IMR-90 (cell line): ENCODE results near the gene SMAD7. TPM values are rescaled to one million over a fixed set of nuclear protein-coding genes. Genes with fewer than 3 reads are reported as not detected.

Source experiments
- ATAC-seq: fragments of 200-7000 bp; cut with Tn5 transposase; 2 replicates; pipeline ENCODE4 v1.9.1; 2020; ENCODE audit warnings: low read depth, mild to moderate bottlenecking, moderate library complexity
- BruUV-seq: library from RNA; stranded (reverse); fragments of 400-500 nt; replicated peaks from 2 replicates; lab custom pipeline; 2021; lab: Mats Ljungman, UMichigan
- CTCF ChIA-PET: fragments of 300-600 bp; formaldehyde crosslinking; extraction: SDS; loops from one replicate; lab custom pipeline; 2021; ENCODE audit warnings: antibody characterized with exemption; lab: Yijun Ruan, JAX
- POLR2A ChIA-PET: fragments of 300-600 bp; sonication (Branson Sonifier 250); formaldehyde crosslinking; loops from one replicate; lab custom pipeline; 2022; ENCODE audit warnings: antibody characterized with exemption; ENCODE audit not compliant: unreplicated experiment; lab: Charles Lee
- DNase-seq: peaks from one replicate; pipeline ENCODE4 v3.0.0; 2013
- H2AFZ ChIP-seq: replicated peaks from 2 replicates; pipeline ENCODE3; 2013; ENCODE audit warnings: low read length, mild to moderate bottlenecking; ENCODE audit not compliant: poor library complexity
- H2AK5ac ChIP-seq: 2 replicates; pipeline ENCODE4 v1.6.1; 2013; ENCODE audit warnings: low read depth, low read length, inconsistent platforms
- H2AK9ac ChIP-seq: replicated peaks from 2 replicates; pipeline ENCODE3; 2013; ENCODE audit warnings: mild to moderate bottlenecking, low read depth, low read length, moderate library complexity; ENCODE audit not compliant: poor library complexity
- H2BK120ac ChIP-seq: 2 replicates; pipeline ENCODE4 v1.6.1; 2013; ENCODE audit warnings: low read depth, low read length, inconsistent platforms
- H2BK15ac ChIP-seq: 3 replicates; pipeline ENCODE4 v1.6.1; 2013; ENCODE audit warnings: low read depth, low read length, inconsistent platforms
- H2BK20ac ChIP-seq: 2 replicates; pipeline ENCODE4 v1.6.1; 2013; ENCODE audit warnings: low read depth, mild to moderate bottlenecking, inconsistent platforms, low read length, moderate library complexity
- H2BK5ac ChIP-seq: 2 replicates; pipeline ENCODE4 v1.6.1; 2013; ENCODE audit warnings: mild to moderate bottlenecking, low read depth, low read length, inconsistent platforms; ENCODE audit not compliant: poor library complexity, severe bottlenecking
- H3K14ac ChIP-seq: replicated peaks from 2 replicates; pipeline ENCODE4 v1.6.1; 2013; ENCODE audit warnings: low read depth, low read length, inconsistent platforms
- H3K18ac ChIP-seq: 2 replicates; pipeline ENCODE4 v1.6.1; 2013; ENCODE audit warnings: low read depth, low read length, control low read depth
- H3K23ac ChIP-seq: 2 replicates; pipeline ENCODE4 v1.6.1; 2013; ENCODE audit warnings: low read depth, low read length, inconsistent platforms
- H3K27ac ChIP-seq: 2 replicates; pipeline ENCODE4 v1.5.1; 2013; ENCODE audit warnings: mild to moderate bottlenecking, control low read depth, low read length; ENCODE audit not compliant: insufficient read depth
- H3K27me3 ChIP-seq: 2 replicates; pipeline ENCODE4 v1.6.1; 2013; ENCODE audit warnings: low read length; ENCODE audit not compliant: control insufficient read depth, insufficient read depth
- H3K36me3 ChIP-seq: 2 replicates; pipeline ENCODE4 v1.6.1; 2013; ENCODE audit warnings: low read length, mixed read lengths; ENCODE audit not compliant: control insufficient read depth, insufficient read depth
- H3K4ac ChIP-seq: 2 replicates; pipeline ENCODE4 v1.6.1; 2013; ENCODE audit warnings: low read depth, low read length, inconsistent platforms
- H3K4me1 ChIP-seq: 2 replicates; pipeline ENCODE4 v1.6.1; 2013; ENCODE audit warnings: low read length, mixed read lengths; ENCODE audit not compliant: control insufficient read depth, insufficient read depth
- H3K4me2 ChIP-seq: 2 replicates; pipeline ENCODE4 v1.6.1; 2013; ENCODE audit warnings: low read depth, mild to moderate bottlenecking, control low read depth, low read length, moderate library complexity
- H3K4me3 ChIP-seq: 2 replicates; pipeline ENCODE4 v1.5.1; 2013; ENCODE audit warnings: low read depth, mild to moderate bottlenecking, control low read depth, low read length, moderate library complexity; ENCODE audit not compliant: insufficient read depth
- H3K56ac ChIP-seq: 2 replicates; pipeline ENCODE4 v1.6.1; 2013; ENCODE audit warnings: low read length, inconsistent platforms; ENCODE audit not compliant: insufficient read depth; ENCODE audit errors: extremely low read depth
- H3K79me1 ChIP-seq, 2 experiments: 2 replicates each; pipeline ENCODE4 v1.6.1; 2013; ENCODE audit warnings: low read length in 2 of 2, inconsistent platforms in 1 of 2, low read depth in 1 of 2
- H3K9ac ChIP-seq: 2 replicates; pipeline ENCODE4 v1.6.1; 2013; ENCODE audit warnings: low read depth, low read length, control low read depth
- H3K9me1 ChIP-seq: 2 replicates; pipeline ENCODE4 v1.6.1; 2013; ENCODE audit warnings: low read length, inconsistent platforms; ENCODE audit not compliant: insufficient read depth
- H3K9me3 ChIP-seq: 2 replicates; pipeline ENCODE4 v1.6.1; 2013; ENCODE audit warnings: low read length; ENCODE audit not compliant: control insufficient read depth, insufficient read depth
- H4K20me1 ChIP-seq: 2 replicates; pipeline ENCODE4 v1.6.1; 2013; ENCODE audit warnings: low read length, inconsistent platforms; ENCODE audit not compliant: insufficient read depth
- H4K5ac ChIP-seq: 2 replicates; pipeline ENCODE4 v1.6.1; 2013; ENCODE audit warnings: mild to moderate bottlenecking, low read depth, low read length, control low read depth
- H4K8ac ChIP-seq, 2 experiments: 2 replicates each; pipeline ENCODE4 v1.6.1; 2013; ENCODE audit warnings: low read depth in 2 of 2, low read length in 2 of 2, control low read depth in 1 of 2, inconsistent platforms in 1 of 2
- H4K91ac ChIP-seq: 2 replicates; pipeline ENCODE4 v1.6.1; 2013; ENCODE audit warnings: low read depth, low read length, inconsistent platforms; ENCODE audit not compliant: insufficient read depth
- CEBPB ChIP-seq: IDR thresholded peaks from 2 replicates; pipeline ENCODE4 v1.6.1; 2012; ENCODE audit warnings: low read depth, low read length, improper control_type of control experiment
- CTCF ChIP-seq: conservative IDR thresholded peaks from 2 replicates; pipeline ENCODE4 v1.5.1; 2012; ENCODE audit warnings: mild to moderate bottlenecking, low read depth, low read length, improper control_type of control experiment
- NFE2L2 ChIP-seq: fragments of 150-350 bp; IDR thresholded peaks from 2 replicates; pipeline ENCODE4 v1.6.1; 2016; ENCODE audit warnings: low read depth, mild to moderate bottlenecking, low read length
- WGBS, 2 experiments: methylation state at CpG; one replicate each; pipeline versions ENCODE4 v1.1.5 to v1.1.7; 2013; ENCODE audit warnings: missing lambda C conversion rate in 2 of 2; ENCODE audit not compliant: insufficient read length in 1 of 2; ENCODE audit errors: extremely low coverage in 2 of 2; 5-methylcytosine and 5-hydroxymethylcytosine counted together
- dilution Hi-C: fragments of 300-500 bp; cut with HindIII; formaldehyde crosslinking; loops from one replicate; pipeline ENCODE4 v1.14.3; 2018; ENCODE audit warnings: low sequenced_read_pairs; ENCODE audit not compliant: unreplicated experiment
- in situ Hi-C: fragments of 300-500 bp; cut with MboI; formaldehyde crosslinking; loops from 3 replicates; pipeline ENCODE4 v1.14.3; 2019; ENCODE audit warnings: low sequenced_read_pairs, inconsistent platforms, mixed read lengths
- intact Hi-C: fragments of 100-400 bp; cut with micrococcal nuclease; formaldehyde crosslinking; loops from 2 replicates; pipeline ENCODE4 v1.10.0; 2022
- polyA plus RNA-seq, 3 experiments: library from polyadenylated mRNA; depleted of rRNA; stranded (reverse); fragments of >200 nt; gene quantifications; 2 replicates each; pipeline ENCODE4 v1.2.3, GENCODE V29; 2012; ENCODE audit warnings: low replicate concordance in 1 of 3
- total RNA-seq: library from RNA; depleted of rRNA; stranded (reverse); fragments of >200 nt; gene quantifications from 2 replicates; pipeline ENCODE4 v1.2.3, GENCODE V29; 2012
- TF ChIP-seq, protein P1 (sequence below): fragments of 150-350 bp; IDR thresholded peaks from 2 replicates; pipeline ENCODE4 v1.6.1; 2017; ENCODE audit warnings: mild to moderate bottlenecking, antibody characterized with exemption, low read length, low read depth

Gene SMAD7
- total and polyA plus RNA-seq, 2 of the 4 experiments (the other 2 are of a cell fraction): 15.8 to 17.6 TPM

GRCh38 chr18:48892146-48892855 is 58.5 kb downstream of the SMAD7 start:
- no peak overlapping the region for H3K4ac ChIP-seq
- peak overlapping the region; percentile 4 for H2AFZ ChIP-seq
- 90% methylated on average over 13 of the region's 22 CpGs; no CpG with 5 or more reads in 1 of the 2 experiments for WGBS, 2 experiments
- no peaks in the 10 kb centered on the region for H3K79me1 ChIP-seq
- H3K4me3 ChIP-seq: no peak overlapping the region
- no peak overlapping the region for H3K23ac ChIP-seq
- dilution Hi-C loops: no loop called here
- no peak overlapping the region for H3K9ac ChIP-seq
- H3K27ac ChIP-seq: no peak overlapping the region
- no peak overlapping the region for H4K5ac ChIP-seq
- no peaks in the 10 kb centered on the region; the same call in 1 of the 2 replicates for H3K9me1 ChIP-seq
- no peak overlapping the region for H2BK120ac ChIP-seq
- DNase-seq (no peak), ATAC-seq (no peak)
- H2AK5ac ChIP-seq: no peak overlapping the region
- H2BK15ac ChIP-seq: no peak overlapping the region
- no peak overlapping the region for H3K56ac ChIP-seq
- H2AK9ac ChIP-seq: no peak overlapping the region
- BruUV-seq: no TSS peak
- no peak overlapping the region for H2BK20ac ChIP-seq
- H3K4me2 ChIP-seq: no peak overlapping the region
- no peak for TF ChIP-seq NFE2L2
- TF ChIP-seq CEBPB: no peak
- TF ChIP-seq CTCF: no peak
- TF ChIP-seq, protein P1, sequence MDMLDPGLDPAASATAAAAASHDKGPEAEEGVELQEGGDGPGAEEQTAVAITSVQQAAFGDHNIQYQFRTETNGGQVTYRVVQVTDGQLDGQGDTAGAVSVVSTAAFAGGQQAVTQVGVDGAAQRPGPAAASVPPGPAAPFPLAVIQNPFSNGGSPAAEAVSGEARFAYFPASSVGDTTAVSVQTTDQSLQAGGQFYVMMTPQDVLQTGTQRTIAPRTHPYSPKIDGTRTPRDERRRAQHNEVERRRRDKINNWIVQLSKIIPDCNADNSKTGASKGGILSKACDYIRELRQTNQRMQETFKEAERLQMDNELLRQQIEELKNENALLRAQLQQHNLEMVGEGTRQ: no peak
- H3K18ac ChIP-seq: no peak overlapping the region
- H2BK5ac ChIP-seq: no peak overlapping the region
- ChIA-PET POLR2A (no interaction called here), CTCF (no interaction called here)
- H3K9me3 ChIP-seq: no peaks in the 10 kb centered on the region
- H3K36me3 ChIP-seq: no peaks in the 10 kb centered on the region
- no peak overlapping the region for H4K91ac ChIP-seq
- in situ Hi-C loops: no loop called here
- H3K27me3 ChIP-seq: no peaks in the 10 kb centered on the region
- no peaks in the 10 kb centered on the region for H4K20me1 ChIP-seq
- H4K8ac ChIP-seq: no peak overlapping the region
- intact Hi-C loops: no loop called here
- no peak overlapping the region for H3K14ac ChIP-seq
- peaks cover 9% of the 10 kb centered on the region for H3K4me1 ChIP-seq
